ENCODE measurements around the gene LRPPRC.

The LRPPRC gene

GRCh38 chr2:43872151-43872550 is 123.6 kb downstream of the LRPPRC start:
- 88 to 90% methylated on average over 3 to 10 of the region's 12 CpGs for WGBS, 2 experiments (ENCODE audit: insufficient coverage in 2 of 2)
- no peaks in the 10 kb centered on the region for H3K36me3 ChIP-seq (ENCODE audit: control insufficient read depth, insufficient read depth, low read length)

DNA sequence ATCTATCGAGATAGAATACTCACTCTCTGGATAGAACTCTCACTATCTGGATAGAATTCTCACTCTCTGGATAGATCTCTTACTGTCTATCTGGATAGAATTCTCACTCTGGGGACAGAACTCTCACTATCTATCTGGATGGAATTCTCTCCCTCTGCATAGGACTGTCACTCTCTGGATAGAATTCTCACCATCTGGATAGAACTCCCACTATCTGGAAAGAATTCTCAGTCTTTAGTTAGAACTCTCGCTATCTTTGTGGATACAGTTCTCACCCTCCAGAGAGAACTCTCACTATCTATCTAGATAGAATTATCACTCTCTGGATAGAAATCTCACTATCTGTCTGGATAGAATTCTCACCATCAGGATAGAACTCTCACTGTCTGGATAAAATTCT is 140.5 kb downstream of the LRPPRC start:
- 71 to 84% methylated on average over 1 to 2 of the region's 2 CpGs for WGBS, 2 experiments (ENCODE audit: insufficient coverage in 2 of 2)
- Histone ChIP-seq H3K27ac (ENCODE audit: low read depth, low read length, severe bottlenecking) (no peak overlapping the region), H3K36me3 (ENCODE audit: control insufficient read depth, insufficient read depth, low read length) (no peaks in the 10 kb centered on the region), H3K4me1 (ENCODE audit: control insufficient read depth, insufficient read depth, low read length, poor library complexity, severe bottlenecking) (no peaks in the 10 kb centered on the region), H3K4me3 (ENCODE audit: extremely low read depth, insufficient read depth, low read length, poor library complexity, severe bottlenecking) (no peak overlapping the region), H3K9me3 (ENCODE audit: control insufficient read depth, low read length) (no peaks in the 10 kb centered on the region)

More at GRCh38 chr2:43872151-43872550, 123.6 kb downstream of the LRPPRC start:
- Histone ChIP-seq H3K9me3 (ENCODE audit: control insufficient read depth, low read length) (no peaks in the 10 kb centered on the region), H3K4me3 (ENCODE audit: extremely low read depth, insufficient read depth, low read length, poor library complexity, severe bottlenecking) (no peak overlapping the region), H3K4me1 (ENCODE audit: control insufficient read depth, insufficient read depth, low read length, poor library complexity, severe bottlenecking) (no peaks in the 10 kb centered on the region), H3K27ac (ENCODE audit: low read depth, low read length, severe bottlenecking) (no peak overlapping the region)

DNA sequence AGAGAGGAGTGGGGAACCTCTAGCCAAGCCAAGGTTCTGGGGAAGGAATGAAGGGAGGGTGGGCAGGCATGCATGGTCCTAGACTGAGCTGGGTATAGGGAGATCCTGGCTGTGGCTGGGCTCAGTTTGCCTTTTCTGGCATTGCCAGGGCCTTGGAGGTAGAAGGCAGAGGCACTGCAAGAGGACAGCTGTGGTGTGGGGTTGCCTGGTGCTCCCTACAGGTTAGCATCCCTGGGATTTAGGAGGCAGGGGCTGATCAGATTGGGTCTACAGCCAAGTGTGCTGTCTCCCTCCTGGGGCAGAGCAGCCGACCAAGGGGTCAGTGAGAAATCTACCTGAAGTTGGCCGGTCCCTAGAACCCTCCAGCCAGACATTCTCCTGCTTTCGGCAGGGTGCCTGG is 141.1 kb downstream of the LRPPRC start:
- 76 to 83% methylated on average over 3 of the region's 3 CpGs for WGBS, 2 experiments (ENCODE audit: insufficient coverage in 2 of 2)
- Histone ChIP-seq H3K4me1 (ENCODE audit: control insufficient read depth, insufficient read depth, low read length, poor library complexity, severe bottlenecking) (no peaks in the 10 kb centered on the region), H3K36me3 (ENCODE audit: control insufficient read depth, insufficient read depth, low read length) (no peaks in the 10 kb centered on the region), H3K4me3 (ENCODE audit: extremely low read depth, insufficient read depth, low read length, poor library complexity, severe bottlenecking) (no peak overlapping the region), H3K9me3 (ENCODE audit: control insufficient read depth, low read length) (no peaks in the 10 kb centered on the region), H3K27ac (ENCODE audit: low read depth, low read length, severe bottlenecking) (no peak overlapping the region)

DNA sequence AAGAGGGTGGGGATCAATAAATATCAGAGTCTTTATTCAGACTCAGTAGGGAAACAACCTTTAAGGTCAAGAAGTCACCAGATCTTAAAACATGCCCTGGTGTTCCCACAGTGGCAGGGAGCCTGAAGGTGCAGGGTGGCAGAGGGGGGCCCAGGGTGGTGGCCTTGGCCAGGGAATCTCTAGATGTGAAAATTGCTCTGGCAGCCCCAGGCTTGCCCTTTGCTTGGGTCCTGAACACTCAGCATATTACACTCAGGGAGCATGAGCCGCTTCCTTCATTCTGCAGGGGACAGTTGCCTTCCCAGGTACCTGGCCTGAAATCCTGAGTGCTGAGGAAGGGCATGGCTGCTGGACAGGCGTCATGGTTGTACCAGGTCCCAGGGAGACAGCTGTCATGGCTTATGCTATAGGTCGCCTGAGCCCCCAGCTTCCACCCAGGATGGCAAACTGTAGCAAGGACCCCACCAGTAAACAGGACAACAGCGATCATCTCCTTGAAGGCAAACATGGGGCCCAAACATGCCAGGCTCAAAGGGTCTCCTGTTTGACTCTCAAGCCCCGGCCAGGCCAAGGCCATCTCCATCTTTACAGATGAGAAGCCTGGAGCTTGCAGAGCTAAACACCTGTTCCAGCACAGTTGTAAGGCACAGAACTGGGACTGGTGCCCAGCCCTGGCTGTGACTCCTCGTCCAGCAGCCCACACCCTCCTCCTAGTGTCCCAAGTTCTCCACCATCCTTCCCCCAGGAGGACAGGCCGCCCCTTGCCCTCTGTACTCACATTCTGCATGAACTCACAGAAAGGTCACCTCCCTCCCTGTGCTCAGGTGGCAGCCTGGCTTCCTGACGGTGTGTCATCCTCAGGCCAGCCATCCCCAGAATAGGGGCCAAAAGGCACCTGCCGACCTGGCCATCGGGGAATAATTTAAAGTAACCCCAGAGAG is 142.4 kb downstream of the LRPPRC start:
- 88% methylated on average over 8 to 10 of the region's 10 CpGs for WGBS, 2 experiments (ENCODE audit: insufficient coverage in 2 of 2)
- no peak overlapping the region for H3K4me3 ChIP-seq (ENCODE audit: extremely low read depth, insufficient read depth, low read length, poor library complexity, severe bottlenecking)
- H3K4me1 ChIP-seq (ENCODE audit: control insufficient read depth, insufficient read depth, low read length, poor library complexity, severe bottlenecking) = no peaks in the 10 kb centered on the region
- no peak overlapping the region for H3K27ac ChIP-seq (ENCODE audit: low read depth, low read length, severe bottlenecking)
- H3K36me3 ChIP-seq (ENCODE audit: control insufficient read depth, insufficient read depth, low read length) = no peaks in the 10 kb centered on the region
- H3K9me3 ChIP-seq (ENCODE audit: control insufficient read depth, low read length) = no peaks in the 10 kb centered on the region

DNA sequence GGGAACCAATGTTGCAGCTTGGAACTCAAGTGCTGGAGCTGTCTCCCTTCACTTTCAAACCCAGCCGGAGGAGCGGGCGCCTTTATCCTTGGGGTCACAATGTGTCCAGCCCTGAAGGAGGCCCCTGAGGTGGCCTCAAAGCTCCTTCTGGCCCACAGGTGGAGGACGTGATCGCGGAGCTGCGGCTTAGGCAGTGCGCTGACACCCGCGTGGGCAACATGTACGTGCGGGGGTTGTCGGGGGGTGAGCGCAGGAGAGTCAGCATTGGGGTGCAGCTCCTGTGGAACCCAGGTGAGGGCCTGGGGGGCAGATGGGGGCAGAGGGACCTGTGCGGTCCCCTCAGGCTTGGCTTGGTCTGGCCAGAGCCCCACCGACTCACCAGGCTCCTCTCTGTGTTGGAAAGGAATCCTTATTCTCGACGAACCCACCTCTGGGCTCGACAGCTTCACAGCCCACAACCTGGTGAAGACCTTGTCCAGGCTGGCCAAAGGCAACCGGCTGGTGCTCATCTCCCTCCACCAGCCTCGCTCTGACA is 143.5 kb downstream of the LRPPRC start:
- H3K4me3 ChIP-seq (ENCODE audit: extremely low read depth, insufficient read depth, low read length, poor library complexity, severe bottlenecking) = no peak overlapping the region
- 82 to 91% methylated on average over 20 to 21 of the region's 21 CpGs for WGBS, 2 experiments (ENCODE audit: insufficient coverage in 2 of 2)
- H3K27ac ChIP-seq (ENCODE audit: low read depth, low read length, severe bottlenecking) = no peak overlapping the region
- no peaks in the 10 kb centered on the region for H3K36me3 ChIP-seq (ENCODE audit: control insufficient read depth, insufficient read depth, low read length)
- no peaks in the 10 kb centered on the region for H3K4me1 ChIP-seq (ENCODE audit: control insufficient read depth, insufficient read depth, low read length, poor library complexity, severe bottlenecking)
- H3K9me3 ChIP-seq (ENCODE audit: control insufficient read depth, low read length) = no peaks in the 10 kb centered on the region

GRCh38 chr2:43851011-43851980 is 144.5 kb downstream of the LRPPRC start:
- no peak overlapping the region for H3K27ac ChIP-seq (ENCODE audit: low read depth, low read length, severe bottlenecking)

GRCh38 chr2:43848214-43848613 is 147.6 kb downstream of the LRPPRC start:
- no peak overlapping the region for H3K27ac ChIP-seq (ENCODE audit: low read depth, low read length, severe bottlenecking)
- WGBS, 2 experiments (ENCODE audit: insufficient coverage in 2 of 2) = 92% methylated on average over 1 of the region's 1 CpG; no CpG with 5 or more reads in 1 of the 2 experiments
- H3K36me3 ChIP-seq (ENCODE audit: control insufficient read depth, insufficient read depth, low read length) = no peaks in the 10 kb centered on the region
- H3K4me1 ChIP-seq (ENCODE audit: control insufficient read depth, insufficient read depth, low read length, poor library complexity, severe bottlenecking) = no peaks in the 10 kb centered on the region
- no peak overlapping the region for H3K4me3 ChIP-seq (ENCODE audit: extremely low read depth, insufficient read depth, low read length, poor library complexity, severe bottlenecking)
- H3K9me3 ChIP-seq (ENCODE audit: control insufficient read depth, low read length) = no peaks in the 10 kb centered on the region

More at GRCh38 chr2:43851011-43851980, 144.5 kb downstream of the LRPPRC start:
- no peaks in the 10 kb centered on the region for H3K4me1 ChIP-seq (ENCODE audit: control insufficient read depth, insufficient read depth, low read length, poor library complexity, severe bottlenecking)
- no peak overlapping the region for H3K4me3 ChIP-seq (ENCODE audit: extremely low read depth, insufficient read depth, low read length, poor library complexity, severe bottlenecking)
- no peaks in the 10 kb centered on the region for H3K36me3 ChIP-seq (ENCODE audit: control insufficient read depth, insufficient read depth, low read length)
- 94 to 98% methylated on average over 15 to 16 of the region's 20 CpGs for WGBS, 2 experiments (ENCODE audit: insufficient coverage in 2 of 2)
- no peaks in the 10 kb centered on the region for H3K9me3 ChIP-seq (ENCODE audit: control insufficient read depth, low read length)

GRCh38 chr2:43846140-43846793 is 149.5 kb downstream of the LRPPRC start:
- Histone ChIP-seq H3K27ac (ENCODE audit: low read depth, low read length, severe bottlenecking) (no peak overlapping the region), H3K4me1 (ENCODE audit: control insufficient read depth, insufficient read depth, low read length, poor library complexity, severe bottlenecking) (no peaks in the 10 kb centered on the region), H3K4me3 (ENCODE audit: extremely low read depth, insufficient read depth, low read length, poor library complexity, severe bottlenecking) (no peak overlapping the region), H3K9me3 (ENCODE audit: control insufficient read depth, low read length) (no peaks in the 10 kb centered on the region), H3K36me3 (ENCODE audit: control insufficient read depth, insufficient read depth, low read length) (no peaks in the 10 kb centered on the region)
- 79 to 96% methylated on average over 5 of the region's 5 CpGs for WGBS, 2 experiments (ENCODE audit: insufficient coverage in 2 of 2)

GRCh38 chr2:43845181-43845580 is 150.6 kb downstream of the LRPPRC start:
- Histone ChIP-seq H3K27ac (ENCODE audit: low read depth, low read length, severe bottlenecking) (no peak overlapping the region), H3K36me3 (ENCODE audit: control insufficient read depth, insufficient read depth, low read length) (no peaks in the 10 kb centered on the region), H3K4me3 (ENCODE audit: extremely low read depth, insufficient read depth, low read length, poor library complexity, severe bottlenecking) (no peak overlapping the region), H3K4me1 (ENCODE audit: control insufficient read depth, insufficient read depth, low read length, poor library complexity, severe bottlenecking) (no peaks in the 10 kb centered on the region), H3K9me3 (ENCODE audit: control insufficient read depth, low read length) (no peaks in the 10 kb centered on the region)
- no CpG with 5 or more reads among the region's 1 CpG for WGBS, 2 experiments (ENCODE audit: insufficient coverage in 2 of 2)

DNA sequence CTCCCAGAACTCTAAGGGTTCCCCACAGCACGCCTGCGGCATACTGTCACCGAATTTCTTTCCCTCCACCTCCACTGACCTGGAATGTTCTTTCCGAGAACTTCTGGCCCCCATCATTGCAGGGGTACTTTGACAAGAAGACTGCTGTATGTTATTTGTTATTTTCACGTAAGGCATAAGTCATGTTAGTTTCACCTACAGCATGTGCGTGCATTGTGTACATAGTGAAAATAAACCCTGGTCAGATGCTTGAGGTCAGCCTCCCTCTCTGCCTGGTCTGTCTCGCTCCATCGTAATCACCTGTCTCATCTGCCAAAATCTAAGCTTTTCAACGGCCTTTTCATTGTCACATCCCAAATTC is 152.9 kb downstream of the LRPPRC start:
- Histone ChIP-seq H3K36me3 (ENCODE audit: control insufficient read depth, insufficient read depth, low read length) (no peaks in the 10 kb centered on the region), H3K4me3 (ENCODE audit: extremely low read depth, insufficient read depth, low read length, poor library complexity, severe bottlenecking) (no peak overlapping the region), H3K4me1 (ENCODE audit: control insufficient read depth, insufficient read depth, low read length, poor library complexity, severe bottlenecking) (no peaks in the 10 kb centered on the region), H3K27ac (ENCODE audit: low read depth, low read length, severe bottlenecking) (no peak overlapping the region), H3K9me3 (ENCODE audit: control insufficient read depth, low read length) (no peaks in the 10 kb centered on the region)
- WGBS, 2 experiments (ENCODE audit: insufficient coverage in 2 of 2) = 83 to 93% methylated on average over 4 to 7 of the region's 9 CpGs
